Measurements from ENCODE around the gene RHBDL2. TPM values are rescaled to one million over a fixed set of nuclear protein-coding genes. Genes with fewer than 3 reads are reported as not detected.
A peak's percentile ranks its signal among the peaks of the same experiment; 100 is the strongest.

RHBDL2 gene
- total RNA-seq, 1 donor from 2014 or later, result not detected

- DNase-seq (ENCODE audit: low spot score), result no peak
These were observed 11.8 kb upstream of the RHBDL2 start for GRCh38 chr1:38953433-38953860.

GRCh38 chr1:38950553-38950952 is 8.9 kb upstream of the RHBDL2 start:
- DNase-seq (ENCODE audit: low spot score), result no peak
- Mint-ChIP-seq H3K27me3 (ENCODE audit: low read depth) (no peaks in the 10 kb centered on the region), H3K4me3 (ENCODE audit: unreplicated experiment) (no peak overlapping the region), H3K36me3 (ENCODE audit: low read depth) (no peaks in the 10 kb centered on the region), H3K27ac (ENCODE audit: unreplicated experiment) (no peak overlapping the region), H3K4me1 (ENCODE audit: low read depth) (peaks cover 3% of the 10 kb centered on the region), H3K9me3 (ENCODE audit: low read depth) (peaks cover 3% of the 10 kb centered on the region)
- no peak for TF ChIP-seq CTCF (IDR thresholded peaks at IDR 0.05)

More at GRCh38 chr1:38953433-38953860, 11.8 kb upstream of the RHBDL2 start:
- Mint-ChIP-seq H3K4me1 (ENCODE audit: low read depth) (peaks cover 3% of the 10 kb centered on the region), H3K4me3 (ENCODE audit: unreplicated experiment) (no peak overlapping the region), H3K36me3 (ENCODE audit: low read depth) (no peaks in the 10 kb centered on the region), H3K27me3 (ENCODE audit: low read depth) (no peaks in the 10 kb centered on the region), H3K9me3 (ENCODE audit: low read depth) (no peaks in the 10 kb centered on the region), H3K27ac (ENCODE audit: unreplicated experiment) (no peak overlapping the region)
- no peak for TF ChIP-seq CTCF (IDR thresholded peaks at IDR 0.05)

- H3K9me3 Mint-ChIP-seq (ENCODE audit: low read depth), result peaks cover 3% of the 10 kb centered on the region
- H3K4me1 Mint-ChIP-seq (ENCODE audit: low read depth), result peaks cover 2% of the 10 kb centered on the region
- no peak for TF ChIP-seq CTCF (IDR thresholded peaks at IDR 0.05)
- DNase-seq (ENCODE audit: low spot score), result no peak
- H3K36me3 Mint-ChIP-seq (ENCODE audit: low read depth), result peaks cover 1% of the 10 kb centered on the region
- no peak overlapping the region for H3K4me3 Mint-ChIP-seq (ENCODE audit: unreplicated experiment)
- H3K27me3 Mint-ChIP-seq (ENCODE audit: low read depth), result no peaks in the 10 kb centered on the region
- peak overlapping the region; percentile 28 for H3K27ac Mint-ChIP-seq (ENCODE audit: unreplicated experiment)
These were observed 2.9 kb upstream of the RHBDL2 start for GRCh38 chr1:38944547-38944946.

- no peak for DNase-seq (ENCODE audit: low spot score)
- no peak for TF ChIP-seq CTCF (IDR thresholded peaks at IDR 0.05)
- Mint-ChIP-seq H3K27ac (ENCODE audit: unreplicated experiment) (no peak overlapping the region), H3K4me1 (ENCODE audit: low read depth) (peaks cover 2% of the 10 kb centered on the region), H3K4me3 (ENCODE audit: unreplicated experiment) (no peak overlapping the region), H3K36me3 (ENCODE audit: low read depth) (peaks cover 1% of the 10 kb centered on the region), H3K27me3 (ENCODE audit: low read depth) (no peaks in the 10 kb centered on the region), H3K9me3 (ENCODE audit: low read depth) (peaks cover 3% of the 10 kb centered on the region)
These were observed 1.2 kb upstream of the RHBDL2 start for GRCh38 chr1:38942664-38943428.

DNA sequence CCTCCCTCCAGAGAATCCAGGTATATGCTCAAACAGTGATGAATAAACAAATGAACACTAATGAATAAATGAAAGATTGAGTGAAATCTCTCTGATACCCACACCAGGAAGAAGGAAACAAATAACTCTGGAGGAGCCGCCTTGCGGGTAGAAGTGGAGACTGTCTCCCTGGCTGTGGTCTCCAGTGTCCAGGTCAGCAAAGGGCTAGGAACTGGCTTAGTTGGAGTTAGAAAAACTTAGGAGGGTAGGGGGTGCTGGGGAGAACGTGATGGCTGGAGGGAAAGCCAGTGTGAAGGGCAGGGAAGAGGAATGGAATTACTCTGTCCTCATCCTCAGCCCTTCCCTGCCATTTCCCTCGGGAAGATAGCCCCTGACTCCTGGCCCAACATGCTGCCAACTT is 537 bp downstream of the RHBDL2 start:
- no peak overlapping the region for H3K4me3 Mint-ChIP-seq (ENCODE audit: unreplicated experiment)
- H3K27ac Mint-ChIP-seq (ENCODE audit: unreplicated experiment), result no peak overlapping the region
- H3K4me1 Mint-ChIP-seq (ENCODE audit: low read depth), result peaks cover 2% of the 10 kb centered on the region
- H3K36me3 Mint-ChIP-seq (ENCODE audit: low read depth), result peaks cover 1% of the 10 kb centered on the region
- no peaks in the 10 kb centered on the region for H3K9me3 Mint-ChIP-seq (ENCODE audit: low read depth)
- DNase-seq (ENCODE audit: low spot score), result no peak
- H3K27me3 Mint-ChIP-seq (ENCODE audit: low read depth), result no peaks in the 10 kb centered on the region
- no peak for TF ChIP-seq CTCF (IDR thresholded peaks at IDR 0.05)

All from chondrocyte (in vitro differentiated cells).